ENCODE data around the gene ABLIM2. TPM values are rescaled to one million over a fixed set of nuclear protein-coding genes. Genes with fewer than 3 reads are reported as not detected.

The ABLIM2 gene
- total and polyA plus RNA-seq, 2 of the 13 experiments (the other 11 are each of a cell fraction or from before 2014, with no cell fraction given): 0.20 to 0.37 TPM

DNA sequence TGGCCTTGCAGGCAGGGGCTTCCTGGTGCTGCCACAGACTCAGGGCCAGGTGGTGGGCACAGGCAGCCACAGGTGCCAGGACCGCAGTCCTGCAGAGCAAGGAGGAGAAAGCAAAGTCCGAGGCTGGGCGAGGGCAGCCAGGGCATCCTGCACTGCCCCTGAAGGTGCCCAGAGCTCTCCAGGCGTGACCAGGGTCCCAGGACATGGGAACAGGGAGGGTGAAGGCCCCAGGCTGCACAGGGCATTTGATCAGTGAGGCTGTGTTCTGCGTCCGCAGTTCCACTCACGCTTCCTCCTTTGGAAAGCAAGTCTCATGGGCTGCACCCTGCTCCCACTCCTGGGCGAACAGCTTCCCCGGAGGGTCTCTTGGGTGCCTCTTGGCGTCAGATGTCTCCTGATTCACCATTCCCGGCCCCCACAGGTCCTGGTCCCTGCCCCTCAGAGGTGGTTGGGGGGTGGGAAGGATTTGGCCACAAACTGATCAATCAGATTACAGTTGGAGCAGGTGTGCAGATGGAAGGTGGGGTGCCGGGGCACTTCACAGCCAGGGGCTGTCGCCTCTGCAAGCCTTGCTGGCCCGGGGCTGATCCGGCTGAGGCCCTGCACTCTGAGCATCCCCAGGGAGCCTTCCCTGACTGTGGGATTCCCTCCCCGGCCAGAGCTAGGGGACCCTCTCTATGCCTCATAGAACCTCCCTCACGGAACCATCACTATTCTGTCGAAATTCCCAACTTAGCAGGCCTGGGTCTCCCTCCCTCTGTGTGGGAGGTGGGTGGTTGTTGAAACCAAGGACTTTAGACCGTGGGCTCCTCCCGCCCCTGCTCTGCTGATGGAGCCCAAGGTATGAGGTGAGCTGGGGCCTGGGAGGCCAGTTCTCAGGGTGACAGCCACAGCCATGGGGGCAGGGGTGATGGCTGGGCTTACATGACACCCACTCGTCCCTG is 43.8 kb upstream of the ABLIM2 start (continued):
- TF ChIP-seq ZNF263 (CRISPR knock-in tag; IDR thresholded peaks at IDR 0.05) (peak; percentile 65; the same call in 1 of the 2 replicates), CCAR2 (optimal IDR thresholded peaks at IDR 0.05; ENCODE audit: low read depth, low read length) (no peak), LBX2 (CRISPR knock-in tag; IDR thresholded peaks at IDR 0.05; ENCODE audit: borderline replicate concordance) (no peak), RNF2 (conservative IDR thresholded peaks at IDR 0.05; ENCODE audit: low read depth) (no peak), ZSCAN30 (CRISPR knock-in tag; IDR thresholded peaks at IDR 0.05) (no peak), ZNF703 (CRISPR knock-in tag; IDR thresholded peaks at IDR 0.05; ENCODE audit: borderline replicate concordance) (no peak), GZF1 (CRISPR knock-in tag; IDR thresholded peaks at IDR 0.05) (0 out of 2 replicates have a peak, but pooled peaks have one; percentile 24), SOX13 (IDR thresholded peaks at IDR 0.05) (no peak), SOX13 (CRISPR knock-in tag; conservative IDR thresholded peaks at IDR 0.05 in 1 of 2, IDR thresholded peaks at IDR 0.05 in 1 of 2) (peak in 1 of 2 experiments; percentile 42; a peak in 1 of 4 replicates), HNRNPL (IDR thresholded peaks at IDR 0.05; ENCODE audit: low read depth, low read length) (peak; percentile 92), NCOR1 (IDR thresholded peaks at IDR 0.05; ENCODE audit: borderline replicate concordance, low read length) (peak; percentile 76), ZNF143 (CRISPR knock-in tag; IDR thresholded peaks at IDR 0.05) (0 out of 2 replicates have a peak, but pooled peaks have one; percentile 7), HDAC2 (CRISPR knock-in tag; IDR thresholded peaks at IDR 0.05) (peak; percentile 80), ARID2 (CRISPR knock-in tag; IDR thresholded peaks at IDR 0.05; ENCODE audit: borderline replicate concordance) (0 out of 2 replicates have a peak, but pooled peaks have one; percentile 59), ZNF549 (CRISPR knock-in tag; IDR thresholded peaks at IDR 0.05) (peak; percentile 98), ZNF574 (CRISPR knock-in tag; IDR thresholded peaks at IDR 0.05) (peak; percentile 28), KLF12 (CRISPR knock-in tag; IDR thresholded peaks at IDR 0.05; ENCODE audit: borderline replicate concordance) (no peak)
- TF ChIP-seq, protein P1, sequence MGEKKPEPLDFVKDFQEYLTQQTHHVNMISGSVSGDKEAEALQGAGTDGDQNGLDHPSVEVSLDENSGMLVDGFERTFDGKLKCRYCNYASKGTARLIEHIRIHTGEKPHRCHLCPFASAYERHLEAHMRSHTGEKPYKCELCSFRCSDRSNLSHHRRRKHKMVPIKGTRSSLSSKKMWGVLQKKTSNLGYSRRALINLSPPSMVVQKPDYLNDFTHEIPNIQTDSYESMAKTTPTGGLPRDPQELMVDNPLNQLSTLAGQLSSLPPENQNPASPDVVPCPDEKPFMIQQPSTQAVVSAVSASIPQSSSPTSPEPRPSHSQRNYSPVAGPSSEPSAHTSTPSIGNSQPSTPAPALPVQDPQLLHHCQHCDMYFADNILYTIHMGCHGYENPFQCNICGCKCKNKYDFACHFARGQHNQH (CRISPR knock-in tag; IDR thresholded peaks at IDR 0.05): peak; percentile 56; the same call in 1 of the 2 replicates
- TF ChIP-seq, protein P2, sequence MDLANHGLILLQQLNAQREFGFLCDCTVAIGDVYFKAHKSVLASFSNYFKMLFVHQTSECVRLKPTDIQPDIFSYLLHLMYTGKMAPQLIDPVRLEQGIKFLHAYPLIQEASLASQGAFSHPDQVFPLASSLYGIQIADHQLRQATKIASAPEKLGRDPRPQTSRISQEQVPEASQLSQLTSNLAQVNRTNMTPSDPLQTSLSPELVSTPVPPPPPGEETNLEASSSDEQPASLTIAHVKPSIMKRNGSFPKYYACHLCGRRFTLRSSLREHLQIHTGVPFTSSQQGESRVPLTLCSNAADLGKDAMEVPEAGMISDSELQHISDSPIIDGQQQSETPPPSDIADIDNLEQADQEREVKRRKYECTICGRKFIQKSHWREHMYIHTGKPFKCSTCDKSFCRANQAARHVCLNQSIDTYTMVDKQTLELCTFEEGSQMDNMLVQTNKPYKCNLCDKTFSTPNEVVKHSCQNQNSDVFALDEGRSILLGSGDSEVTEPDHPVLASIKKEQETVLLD (CRISPR knock-in tag; IDR thresholded peaks at IDR 0.05; ENCODE audit: low read depth): no peak

Measured in HepG2 (cell line).